Esophagus muscularis mucosa (tissue), 3 donors: ENCODE results near the gene HOXB1.

Experiments
- CTCF ChIP-seq, 3 experiments: fragments of 200-600 bp in 2 of 3; fragments of 450-650 bp in 1 of 3; sonication (generic) in 2 of 3; IDR thresholded peaks; one replicate each; pipeline ENCODE4 v1.5.1; 2017 to 2019; ENCODE audit warnings: antibody characterized with exemption in 3 of 3, mild to moderate bottlenecking in 2 of 3, moderate library complexity in 1 of 3
- POLR2AphosphoS5 ChIP-seq, 2 donors: sonication (generic); formaldehyde crosslinking; IDR thresholded peaks; one replicate each; pipeline ENCODE4 v1.6.1; 2017; ENCODE audit warnings: antibody characterized with exemption in 2 of 2

DNA sequence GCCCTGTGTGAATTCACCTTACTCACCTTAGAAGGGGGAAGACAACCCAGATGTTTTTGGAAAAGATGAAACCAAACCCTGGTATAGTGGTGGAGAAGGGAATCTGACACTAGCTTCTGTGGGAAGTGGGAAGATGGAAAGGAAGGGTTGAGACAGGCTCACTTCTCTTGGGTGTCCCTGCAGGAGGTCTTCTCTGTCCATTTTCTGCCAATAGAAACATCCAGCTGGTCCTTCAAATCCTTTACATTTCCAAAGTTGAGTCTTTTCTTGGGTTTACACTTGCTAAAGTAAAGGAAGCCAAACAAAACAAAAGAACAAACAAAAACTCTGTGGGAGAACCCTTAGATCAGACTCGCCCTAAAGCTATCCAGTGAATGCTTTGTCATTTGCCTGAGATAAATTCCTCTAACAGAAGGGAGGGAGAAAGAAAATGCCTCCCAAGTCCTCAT, 10.2 kb downstream of the HOXB1 start:
- TF ChIP-seq CTCF (IDR thresholded peaks at IDR 0.05) (no peak), POLR2AphosphoS5 (IDR thresholded peaks at IDR 0.05) (no peak)
